CD4-positive, alpha-beta T cell treated with Interleukin-4 for 4 hours (primary cell): ENCODE measurements around the gene CORIN.
"Not testable (repeated sequence)": the region's sequence is repeated elsewhere in the genome, so short reads cannot be mapped to it uniquely, and the experiment has no call there.

Source experiments
- DNase-seq: peaks from one replicate; pipeline ENCODE4 v3.0.0-alpha.2; 2020

CORIN gene

GRCh38 chr4:47631161-47631560, 206.7 kb downstream of the CORIN start:
- DNase-seq = no peak

DNA sequence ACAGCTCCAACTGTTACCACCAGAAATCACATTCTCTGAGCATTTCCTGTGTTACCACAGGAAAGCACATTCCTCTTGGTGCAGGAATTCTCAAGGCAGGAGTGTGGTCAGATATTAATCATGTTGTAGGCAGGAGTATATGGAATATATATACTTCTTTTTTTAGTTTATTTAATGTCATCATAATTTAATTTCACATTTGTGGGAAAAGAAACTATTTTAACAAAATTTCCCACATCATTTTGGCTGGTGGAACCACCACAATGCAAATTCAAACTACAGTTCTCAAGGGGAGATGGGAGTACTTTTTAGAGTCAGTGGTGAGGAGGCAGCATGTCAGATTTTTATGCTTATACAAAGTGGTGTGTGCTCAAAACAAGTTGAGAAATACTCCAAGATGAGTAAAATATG, 213.8 kb downstream of the CORIN start:
- DNase-seq = no peak

GRCh38 chr4:47621181-47621580, 216.7 kb downstream of the CORIN start:
- no peak for DNase-seq

- no peak for DNase-seq
Measured at GRCh38 chr4:47619691-47620090, 218.2 kb downstream of the CORIN start.

DNA sequence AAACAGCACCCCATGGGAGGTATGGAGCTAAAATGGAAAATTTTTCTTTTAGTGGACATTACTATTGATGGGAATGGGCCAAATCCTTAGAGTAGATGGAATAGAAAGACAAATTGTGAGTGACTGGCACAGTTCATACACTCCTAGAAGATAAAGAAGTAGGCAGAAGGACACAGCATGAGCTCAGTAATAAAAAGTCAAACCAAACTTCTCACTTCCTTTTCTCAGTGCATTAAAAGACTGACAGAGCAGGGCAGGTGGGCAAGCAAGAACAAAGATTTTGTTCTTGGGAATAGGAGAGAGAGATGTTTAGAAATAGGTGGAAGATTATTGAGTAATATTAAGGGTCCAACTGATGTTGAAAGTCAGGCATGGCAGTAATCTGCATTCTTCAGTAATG, 220.3 kb downstream of the CORIN start:
- no peak for DNase-seq

DNA sequence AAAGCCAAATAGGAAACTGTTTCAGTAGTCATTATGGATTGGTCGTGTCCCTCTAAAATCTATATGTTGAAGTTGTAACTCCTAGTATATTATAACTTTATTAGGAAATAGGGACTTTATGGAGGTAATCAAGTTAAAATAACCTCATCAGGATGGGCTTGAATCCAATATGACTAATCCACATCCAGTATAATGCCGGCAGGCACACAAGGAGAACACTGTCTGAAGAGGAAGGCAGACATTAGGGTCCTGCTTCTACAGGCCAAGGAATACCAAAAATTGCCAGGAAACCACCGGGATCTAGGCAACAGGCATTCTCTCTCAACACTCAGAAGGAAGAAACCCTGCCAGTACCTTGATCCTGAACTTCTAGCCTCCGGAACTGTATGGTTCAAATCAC, 222.5 kb downstream of the CORIN start:
- no peak for DNase-seq

GRCh38 chr4:47612116-47613023, 225.5 kb downstream of the CORIN start:
- DNase-seq = no peak

DNA sequence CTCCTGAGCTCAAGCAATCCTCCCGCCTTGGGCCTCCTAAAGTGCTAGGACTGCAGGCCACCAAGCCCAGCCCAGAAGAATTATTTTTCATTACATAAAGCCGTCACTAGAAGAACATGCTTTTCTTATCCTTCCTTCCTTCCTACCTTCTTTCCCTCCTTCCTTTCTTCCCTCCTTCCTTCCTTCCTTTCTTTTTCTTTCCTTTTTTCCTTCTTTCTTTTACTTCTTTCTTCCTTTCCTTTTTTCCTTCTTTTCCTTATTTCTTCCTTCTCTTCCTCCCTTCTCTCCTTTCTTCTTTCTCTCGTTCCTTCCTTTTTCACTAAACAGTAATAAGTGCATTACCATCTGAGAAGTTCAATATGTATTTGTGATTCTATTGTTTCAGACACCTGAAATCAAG, 231.4 kb downstream of the CORIN start:
- DNase-seq = no peak

DNA sequence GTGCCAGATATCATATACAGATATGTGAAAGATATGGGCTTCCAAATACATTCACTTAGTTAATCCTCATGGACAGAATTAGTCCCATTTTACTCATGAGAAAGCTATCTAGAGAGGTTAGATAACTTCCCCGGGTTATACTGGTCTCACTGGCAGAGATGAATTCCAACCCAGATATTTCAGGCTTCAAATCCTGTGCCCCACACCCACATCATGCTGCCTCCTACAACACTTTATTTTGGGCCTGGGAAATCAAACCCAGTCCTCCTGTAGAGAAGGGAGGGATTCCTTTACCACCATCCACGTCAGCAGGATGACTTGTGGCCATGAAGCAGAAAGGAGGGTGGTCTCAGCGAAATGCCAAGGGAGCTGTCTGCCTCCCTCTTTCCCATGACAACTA, 239.0 kb downstream of the CORIN start:
- no peak for DNase-seq

DNA sequence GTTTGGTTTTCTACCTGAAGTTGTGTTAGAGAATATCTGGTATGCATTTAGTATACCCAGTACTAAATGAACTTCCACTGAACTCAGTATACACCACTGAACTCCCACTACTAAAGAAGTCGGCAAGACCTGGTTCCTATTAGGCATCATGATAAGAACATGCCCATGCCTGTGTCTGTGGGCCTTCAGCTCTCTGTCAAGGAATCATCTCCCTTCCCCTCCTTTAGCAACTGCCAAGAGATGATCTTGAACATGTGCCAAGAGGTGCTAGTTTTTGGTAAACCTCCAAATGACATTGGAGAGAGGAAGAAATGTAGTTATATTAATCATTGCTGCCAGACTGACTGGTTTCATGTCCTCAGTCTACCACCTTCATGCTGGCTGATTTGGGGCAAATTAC, 239.5 kb downstream of the CORIN start:
- no peak for DNase-seq

- no peak for DNase-seq
Measured at GRCh38 chr4:47597696-47598095, 240.2 kb downstream of the CORIN start.

DNA sequence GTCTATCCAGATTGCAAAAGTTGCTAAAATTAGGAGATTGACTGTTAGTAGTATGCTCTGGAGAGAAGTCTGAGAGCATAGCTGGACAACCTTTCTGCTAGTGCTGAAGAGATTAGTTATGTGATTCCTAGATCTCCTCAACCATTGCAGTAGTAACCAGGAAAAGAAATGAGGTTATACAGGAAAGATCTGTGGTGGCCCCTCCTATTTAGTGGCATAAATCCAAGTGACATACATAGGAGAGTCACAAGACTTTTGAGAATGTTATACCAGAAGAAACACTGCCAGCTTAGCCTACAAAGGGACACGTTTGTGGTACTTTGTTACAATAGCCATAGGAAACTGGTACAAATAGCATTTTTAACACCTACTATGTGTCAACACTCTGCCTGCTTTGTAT, 247.5 kb downstream of the CORIN start:
- DNase-seq = no peak

DNA sequence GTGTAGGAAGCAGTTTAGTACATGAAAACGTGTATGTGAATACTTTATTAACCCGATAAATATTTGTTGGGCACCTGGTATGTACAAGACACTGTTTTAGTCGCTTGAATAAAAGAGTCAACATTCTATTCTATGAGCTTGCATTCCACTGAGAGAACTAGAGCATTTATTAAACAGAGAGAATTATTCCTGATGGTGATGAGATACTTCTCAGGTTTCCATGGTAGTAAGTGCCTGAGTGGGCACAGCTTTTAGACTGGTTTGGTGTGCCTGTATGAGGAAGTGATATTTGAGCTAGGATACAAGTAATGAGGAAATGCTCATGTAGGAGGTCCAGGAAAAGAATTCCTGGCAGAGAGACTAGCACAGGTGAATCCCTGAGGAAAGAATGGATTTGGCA, 258.6 kb downstream of the CORIN start:
- DNase-seq = no peak

DNA sequence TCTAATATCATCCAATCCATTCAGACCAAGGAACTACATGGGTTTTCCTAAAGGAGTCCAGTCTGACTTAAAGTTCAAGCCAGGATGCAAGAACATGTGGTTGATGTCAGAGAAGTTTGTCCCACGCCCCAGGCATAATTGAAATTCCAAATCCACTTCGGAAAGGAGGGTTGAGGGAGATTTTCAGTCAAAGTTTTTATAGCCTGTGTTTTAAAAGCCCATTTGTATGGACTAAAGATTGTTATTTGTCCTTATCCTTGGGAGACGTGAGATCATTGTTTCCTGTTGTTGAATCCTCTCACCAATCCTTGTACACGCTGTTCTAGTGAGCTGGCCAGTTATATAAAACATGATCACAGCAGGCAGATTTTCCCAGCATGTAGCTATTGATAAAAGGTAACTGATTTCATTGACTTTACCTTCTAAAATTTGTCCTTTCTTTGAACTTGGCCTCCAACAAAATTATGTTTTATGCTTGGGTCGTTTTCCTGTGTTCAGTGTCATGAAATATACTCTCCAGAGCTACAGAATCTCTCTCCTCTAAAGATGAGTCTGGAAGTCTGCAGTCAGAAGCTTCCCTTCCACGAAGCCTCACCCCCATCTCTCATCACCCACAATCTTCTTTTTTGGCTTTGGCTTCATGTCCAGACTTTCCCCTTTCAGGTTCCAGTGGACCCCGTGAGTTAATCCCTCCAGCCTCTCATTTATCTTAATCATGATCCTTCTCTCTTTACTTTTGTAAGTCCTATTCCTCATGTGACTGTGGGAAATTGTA, 259.9 kb downstream of the CORIN start:
- DNase-seq = no peak

- no peak for DNase-seq
Measured at GRCh38 chr4:47572981-47573380, 264.9 kb downstream of the CORIN start.

- DNase-seq = no peak
Measured at GRCh38 chr4:47570816-47571215, 267.1 kb downstream of the CORIN start.

DNA sequence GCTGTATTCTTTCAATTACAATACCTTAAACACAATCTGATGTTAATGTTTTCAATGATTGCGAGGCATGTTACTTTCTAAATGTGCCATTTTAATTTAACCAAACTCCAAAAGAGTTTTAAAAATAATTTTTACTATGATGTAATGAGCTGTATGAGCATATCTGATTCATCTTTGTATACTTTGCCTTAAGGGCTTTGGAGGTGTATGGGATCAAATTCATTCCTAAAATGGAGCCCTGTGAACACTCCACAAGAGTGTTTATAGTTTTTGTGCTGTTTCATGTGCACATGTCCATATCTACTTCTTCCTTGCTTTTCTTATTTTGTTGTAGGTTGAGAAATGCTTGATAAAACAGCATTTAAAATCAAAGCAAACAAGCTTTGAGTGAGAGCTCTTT, 270.4 kb downstream of the CORIN start:
- DNase-seq = no peak

DNA sequence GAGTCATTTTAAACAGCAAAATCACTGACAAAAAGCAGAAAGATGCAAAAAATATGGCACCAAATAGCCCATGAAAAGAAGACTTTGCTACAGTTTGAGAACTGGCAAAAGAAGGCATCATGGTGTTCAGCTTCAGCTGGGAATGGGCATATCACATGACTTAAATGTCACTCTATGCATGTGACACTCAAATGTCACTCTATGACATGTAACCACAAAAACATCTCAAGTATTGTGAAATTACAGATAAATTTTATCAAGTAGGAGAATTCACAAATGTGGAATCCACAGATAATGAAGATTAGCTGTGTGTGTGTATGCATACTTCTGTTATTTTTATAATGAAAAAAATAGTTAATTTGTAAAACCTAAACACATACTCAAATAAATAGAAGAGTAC, 270.9 kb downstream of the CORIN start:
- DNase-seq = no peak

- DNase-seq = no peak
Measured at GRCh38 chr4:47566566-47566965, 271.3 kb downstream of the CORIN start.

DNA sequence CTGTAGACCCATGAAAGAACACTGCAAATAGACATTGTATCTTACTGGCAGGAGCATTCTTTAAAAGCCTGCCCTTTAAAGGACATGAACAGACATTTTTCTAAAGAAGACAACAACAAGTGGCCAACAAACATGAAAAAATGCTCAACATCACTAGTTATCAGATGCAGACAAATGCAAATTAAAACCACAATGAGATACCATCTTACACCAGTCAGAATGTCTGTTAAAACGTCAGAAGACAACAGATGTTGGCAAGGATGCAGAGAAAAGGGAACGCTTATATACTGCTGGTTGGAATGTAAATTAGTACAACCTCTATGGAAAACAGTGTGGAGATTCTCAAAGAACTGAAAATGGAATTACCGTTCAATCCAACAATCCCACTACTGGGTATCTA, 275.6 kb downstream of the CORIN start:
- DNase-seq = peak; percentile 10

DNA sequence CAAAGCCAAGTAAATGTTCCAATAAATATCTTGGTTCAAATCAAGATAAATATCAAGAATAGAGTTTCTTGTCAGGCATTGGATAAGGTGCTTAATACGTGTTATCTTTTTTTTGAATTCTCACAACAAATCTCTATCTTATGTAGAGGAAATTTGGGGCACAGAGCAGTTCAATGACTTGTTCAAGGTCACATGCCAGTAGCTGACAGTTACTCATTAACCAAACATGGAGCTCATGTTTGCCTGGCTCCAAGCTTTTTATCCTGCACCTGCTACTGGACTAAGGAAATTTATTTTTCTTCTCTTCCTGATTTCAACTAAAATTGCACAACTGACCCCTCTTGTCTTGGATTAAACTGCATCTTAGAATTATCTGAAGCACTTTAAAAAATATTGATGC, 276.5 kb downstream of the CORIN start:
- DNase-seq = no peak

GRCh38 chr4:47560682-47561081, 277.2 kb downstream of the CORIN start:
- no peak for DNase-seq

DNA sequence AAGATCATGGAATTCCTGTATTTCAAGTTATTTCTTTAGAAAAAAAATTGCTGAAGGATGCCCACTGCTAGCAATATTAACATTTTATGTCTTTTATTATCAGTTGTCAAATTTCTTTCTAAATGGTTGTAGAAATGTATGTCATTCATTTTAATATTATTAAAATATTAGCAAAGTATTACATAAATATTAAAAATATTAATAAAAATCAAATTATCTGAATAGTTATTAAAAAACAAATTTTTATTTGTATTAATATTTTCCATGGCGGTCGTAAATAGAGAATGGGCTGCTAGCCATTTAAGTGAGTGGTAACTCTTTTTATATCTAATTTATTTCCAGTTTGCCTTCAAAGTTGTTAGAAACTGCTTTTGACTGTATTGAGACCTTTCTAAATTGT, 280.6 kb downstream of the CORIN start:
- no peak for DNase-seq

DNA sequence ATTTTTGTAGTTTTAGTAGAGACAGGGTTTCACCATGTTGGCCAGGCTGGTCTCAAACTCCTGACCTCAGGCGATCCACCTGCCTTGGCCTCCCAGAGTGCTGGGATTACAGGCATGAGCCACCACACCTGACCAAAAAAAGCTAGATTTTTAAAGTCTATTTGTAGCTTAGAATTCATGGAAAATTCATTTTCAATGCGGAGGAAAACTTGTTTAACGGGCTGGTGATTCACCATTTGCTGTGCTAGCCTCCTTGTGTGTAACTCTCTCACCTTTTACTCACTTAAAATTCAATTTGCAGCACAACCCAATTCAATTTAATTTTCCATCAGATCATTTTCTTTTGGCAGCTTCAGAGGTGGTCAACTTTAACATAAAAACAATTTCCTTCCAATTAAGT, 281.9 kb downstream of the CORIN start:
- not testable (repeated sequence) for DNase-seq
